IMR-90 (cell line): ENCODE data around the gene CC2D2B. TPM values are rescaled to one million over a fixed set of nuclear protein-coding genes. Genes with fewer than 3 reads are reported as not detected.
"Not testable (repeated sequence)": the region's sequence is repeated elsewhere in the genome, so short reads cannot be mapped to it uniquely, and the experiment has no call there.

Source experiments
- ATAC-seq: fragments of 200-7000 bp; cut with Tn5 transposase; 2 replicates; pipeline ENCODE4 v1.9.1; 2020; ENCODE audit warnings: low read depth, mild to moderate bottlenecking, moderate library complexity
- BruUV-seq: library from RNA; stranded (reverse); fragments of 400-500 nt; replicated peaks from 2 replicates; lab custom pipeline; 2021; lab: Mats Ljungman, UMichigan
- CTCF ChIA-PET: fragments of 300-600 bp; formaldehyde crosslinking; extraction: SDS; loops from one replicate; lab custom pipeline; 2021; ENCODE audit warnings: antibody characterized with exemption; lab: Yijun Ruan, JAX
- POLR2A ChIA-PET: fragments of 300-600 bp; sonication (Branson Sonifier 250); formaldehyde crosslinking; loops from one replicate; lab custom pipeline; 2022; ENCODE audit warnings: antibody characterized with exemption; ENCODE audit not compliant: unreplicated experiment; lab: Charles Lee
- DNase-seq: peaks from one replicate; pipeline ENCODE4 v3.0.0; 2013
- H2AFZ ChIP-seq: replicated peaks from 2 replicates; pipeline ENCODE3; 2013; ENCODE audit warnings: low read length, mild to moderate bottlenecking; ENCODE audit not compliant: poor library complexity
- H2AK5ac ChIP-seq: 2 replicates; pipeline ENCODE4 v1.6.1; 2013; ENCODE audit warnings: low read depth, low read length, inconsistent platforms
- H2AK9ac ChIP-seq: replicated peaks from 2 replicates; pipeline ENCODE3; 2013; ENCODE audit warnings: mild to moderate bottlenecking, low read depth, low read length, moderate library complexity; ENCODE audit not compliant: poor library complexity
- H2BK120ac ChIP-seq: 2 replicates; pipeline ENCODE4 v1.6.1; 2013; ENCODE audit warnings: low read depth, low read length, inconsistent platforms
- H2BK15ac ChIP-seq: 3 replicates; pipeline ENCODE4 v1.6.1; 2013; ENCODE audit warnings: low read depth, low read length, inconsistent platforms
- H2BK20ac ChIP-seq: 2 replicates; pipeline ENCODE4 v1.6.1; 2013; ENCODE audit warnings: low read depth, mild to moderate bottlenecking, inconsistent platforms, low read length, moderate library complexity
- H2BK5ac ChIP-seq: 2 replicates; pipeline ENCODE4 v1.6.1; 2013; ENCODE audit warnings: mild to moderate bottlenecking, low read depth, low read length, inconsistent platforms; ENCODE audit not compliant: poor library complexity, severe bottlenecking
- H3K14ac ChIP-seq: replicated peaks from 2 replicates; pipeline ENCODE4 v1.6.1; 2013; ENCODE audit warnings: low read depth, low read length, inconsistent platforms
- H3K18ac ChIP-seq: 2 replicates; pipeline ENCODE4 v1.6.1; 2013; ENCODE audit warnings: low read depth, low read length, control low read depth
- H3K23ac ChIP-seq: 2 replicates; pipeline ENCODE4 v1.6.1; 2013; ENCODE audit warnings: low read depth, low read length, inconsistent platforms
- H3K27ac ChIP-seq: 2 replicates; pipeline ENCODE4 v1.5.1; 2013; ENCODE audit warnings: mild to moderate bottlenecking, control low read depth, low read length; ENCODE audit not compliant: insufficient read depth
- H3K27me3 ChIP-seq: 2 replicates; pipeline ENCODE4 v1.6.1; 2013; ENCODE audit warnings: low read length; ENCODE audit not compliant: control insufficient read depth, insufficient read depth
- H3K36me3 ChIP-seq: 2 replicates; pipeline ENCODE4 v1.6.1; 2013; ENCODE audit warnings: low read length, mixed read lengths; ENCODE audit not compliant: control insufficient read depth, insufficient read depth
- H3K4ac ChIP-seq: 2 replicates; pipeline ENCODE4 v1.6.1; 2013; ENCODE audit warnings: low read depth, low read length, inconsistent platforms
- H3K4me1 ChIP-seq: 2 replicates; pipeline ENCODE4 v1.6.1; 2013; ENCODE audit warnings: low read length, mixed read lengths; ENCODE audit not compliant: control insufficient read depth, insufficient read depth
- H3K4me2 ChIP-seq: 2 replicates; pipeline ENCODE4 v1.6.1; 2013; ENCODE audit warnings: low read depth, mild to moderate bottlenecking, control low read depth, low read length, moderate library complexity
- H3K4me3 ChIP-seq: 2 replicates; pipeline ENCODE4 v1.5.1; 2013; ENCODE audit warnings: low read depth, mild to moderate bottlenecking, control low read depth, low read length, moderate library complexity; ENCODE audit not compliant: insufficient read depth
- H3K56ac ChIP-seq: 2 replicates; pipeline ENCODE4 v1.6.1; 2013; ENCODE audit warnings: low read length, inconsistent platforms; ENCODE audit not compliant: insufficient read depth; ENCODE audit errors: extremely low read depth
- H3K79me1 ChIP-seq, 2 experiments: 2 replicates each; pipeline ENCODE4 v1.6.1; 2013; ENCODE audit warnings: low read length in 2 of 2, inconsistent platforms in 1 of 2, low read depth in 1 of 2
- H3K9ac ChIP-seq: 2 replicates; pipeline ENCODE4 v1.6.1; 2013; ENCODE audit warnings: low read depth, low read length, control low read depth
- H3K9me1 ChIP-seq: 2 replicates; pipeline ENCODE4 v1.6.1; 2013; ENCODE audit warnings: low read length, inconsistent platforms; ENCODE audit not compliant: insufficient read depth
- H3K9me3 ChIP-seq: 2 replicates; pipeline ENCODE4 v1.6.1; 2013; ENCODE audit warnings: low read length; ENCODE audit not compliant: control insufficient read depth, insufficient read depth
- H4K20me1 ChIP-seq: 2 replicates; pipeline ENCODE4 v1.6.1; 2013; ENCODE audit warnings: low read length, inconsistent platforms; ENCODE audit not compliant: insufficient read depth
- H4K5ac ChIP-seq: 2 replicates; pipeline ENCODE4 v1.6.1; 2013; ENCODE audit warnings: mild to moderate bottlenecking, low read depth, low read length, control low read depth
- H4K8ac ChIP-seq, 2 experiments: 2 replicates each; pipeline ENCODE4 v1.6.1; 2013; ENCODE audit warnings: low read depth in 2 of 2, low read length in 2 of 2, control low read depth in 1 of 2, inconsistent platforms in 1 of 2
- H4K91ac ChIP-seq: 2 replicates; pipeline ENCODE4 v1.6.1; 2013; ENCODE audit warnings: low read depth, low read length, inconsistent platforms; ENCODE audit not compliant: insufficient read depth
- MXI1 ChIP-seq: IDR thresholded peaks from 2 replicates; pipeline ENCODE4 v1.6.1; 2012; ENCODE audit warnings: low read depth, mild to moderate bottlenecking, low read length, moderate library complexity, borderline replicate concordance
- RCOR1 ChIP-seq: IDR thresholded peaks from 2 replicates; pipeline ENCODE4 v1.6.1; 2012; ENCODE audit warnings: mild to moderate bottlenecking, low read length, improper control_type of control experiment; ENCODE audit not compliant: insufficient replicate concordance
- WGBS, 2 experiments: methylation state at CpG; one replicate each; pipeline versions ENCODE4 v1.1.5 to v1.1.7; 2013; ENCODE audit warnings: missing lambda C conversion rate in 2 of 2; ENCODE audit not compliant: insufficient read length in 1 of 2; ENCODE audit errors: extremely low coverage in 2 of 2; 5-methylcytosine and 5-hydroxymethylcytosine counted together
- dilution Hi-C: fragments of 300-500 bp; cut with HindIII; formaldehyde crosslinking; loops from one replicate; pipeline ENCODE4 v1.14.3; 2018; ENCODE audit warnings: low sequenced_read_pairs; ENCODE audit not compliant: unreplicated experiment
- in situ Hi-C: fragments of 300-500 bp; cut with MboI; formaldehyde crosslinking; loops from 3 replicates; pipeline ENCODE4 v1.14.3; 2019; ENCODE audit warnings: low sequenced_read_pairs, inconsistent platforms, mixed read lengths
- intact Hi-C: fragments of 100-400 bp; cut with micrococcal nuclease; formaldehyde crosslinking; loops from 2 replicates; pipeline ENCODE4 v1.10.0; 2022
- polyA plus RNA-seq, 3 experiments: library from polyadenylated mRNA; depleted of rRNA; stranded (reverse); fragments of >200 nt; gene quantifications; 2 replicates each; pipeline ENCODE4 v1.2.3, GENCODE V29; 2012; ENCODE audit warnings: low replicate concordance in 1 of 3
- total RNA-seq: library from RNA; depleted of rRNA; stranded (reverse); fragments of >200 nt; gene quantifications from 2 replicates; pipeline ENCODE4 v1.2.3, GENCODE V29; 2012

The CC2D2B gene
- total and polyA plus RNA-seq, 2 of the 4 experiments (the other 2 are of a cell fraction), result not detected

GRCh38 chr10:95909561-95909960 is 1.8 kb downstream of the CC2D2B start:
- intact Hi-C loops, result no loop called here
- BruUV-seq, result no TSS peak

GRCh38 chr10:95916039-95916438 is 8.3 kb downstream of the CC2D2B start:
- H3K27me3 ChIP-seq, H3K4me1 ChIP-seq, H3K9ac ChIP-seq, H3K36me3 ChIP-seq, DNase-seq, H4K8ac ChIP-seq, H2AK9ac ChIP-seq, CTCF ChIA-PET, dilution Hi-C loops, H4K5ac ChIP-seq, H3K4ac ChIP-seq, H2BK15ac ChIP-seq, H3K18ac ChIP-seq, H3K79me1 ChIP-seq, H3K9me1 ChIP-seq, in situ Hi-C loops, H3K4me2 ChIP-seq, H2BK5ac ChIP-seq, H3K14ac ChIP-seq, H2BK120ac ChIP-seq, intact Hi-C loops, ATAC-seq, H3K56ac ChIP-seq, H4K20me1 ChIP-seq, H2AK5ac ChIP-seq, H3K23ac ChIP-seq, POLR2A ChIA-PET, H3K9me3 ChIP-seq, H2AFZ ChIP-seq, H4K91ac ChIP-seq, H3K4me3 ChIP-seq, H2BK20ac ChIP-seq, BruUV-seq, H3K27ac ChIP-seq: not testable (repeated sequence)

More at GRCh38 chr10:95909561-95909960, 1.8 kb downstream of the CC2D2B start:
- no peak overlapping the region for H3K4me3 ChIP-seq
- no peak overlapping the region for H2BK15ac ChIP-seq
- no peaks in the 10 kb centered on the region for H3K27me3 ChIP-seq
- in situ Hi-C loops (no loop called here), dilution Hi-C loops (no loop called here)
- H4K20me1 ChIP-seq, result no peaks in the 10 kb centered on the region
- peaks cover 0 to 6% of the 10 kb centered on the region in 2 experiments; a peak in 1 of 4 replicates for H3K79me1 ChIP-seq
- no peak overlapping the region for H2BK5ac ChIP-seq
- no peak for DNase-seq
- no peak overlapping the region for H4K91ac ChIP-seq
- no peak for ATAC-seq
- H2AFZ ChIP-seq, result no peak overlapping the region
- H2BK20ac ChIP-seq, result no peak overlapping the region
- H3K23ac ChIP-seq, result no peak overlapping the region
- no peak overlapping the region for H4K8ac ChIP-seq
- no peak overlapping the region for H2AK9ac ChIP-seq
- no peak overlapping the region for H3K56ac ChIP-seq
- POLR2A ChIA-PET, result no interaction called here
- no peak overlapping the region for H2AK5ac ChIP-seq
- no peak for TF ChIP-seq MXI1
- no peak for TF ChIP-seq RCOR1
- no peaks in the 10 kb centered on the region for H3K4me1 ChIP-seq
- H3K36me3 ChIP-seq, result no peaks in the 10 kb centered on the region
- no peak overlapping the region for H2BK120ac ChIP-seq
- H3K4me2 ChIP-seq, result no peak overlapping the region
- no peak overlapping the region for H3K9ac ChIP-seq
- no peak overlapping the region for H4K5ac ChIP-seq
- H3K4ac ChIP-seq, result no peak overlapping the region
- no CpG with 5 or more reads among the region's 2 CpGs for WGBS, 2 experiments
- H3K14ac ChIP-seq, result no peak overlapping the region
- CTCF ChIA-PET, result no interaction called here
- no peak overlapping the region for H3K18ac ChIP-seq
- no peak overlapping the region for H3K27ac ChIP-seq
- no peaks in the 10 kb centered on the region for H3K9me1 ChIP-seq
- no peaks in the 10 kb centered on the region for H3K9me3 ChIP-seq
